HEK293 (cell line): ENCODE results near the gene METTL2B.

Source experiments
- ZNF146 ChIP-seq: fragments of 450-650 bp; formaldehyde crosslinking; IDR thresholded peaks from 2 replicates; pipeline ENCODE4 v1.5.1; 2016; ENCODE audit warnings: missing biosample characterization, missing genetic modification characterization
- ZNF549 ChIP-seq: fragments of 450-650 bp; IDR thresholded peaks from 2 replicates; pipeline ENCODE4 v1.5.1; 2018; ENCODE audit warnings: missing biosample characterization, missing genetic modification characterization, mild to moderate bottlenecking, inconsistent platforms, moderate library complexity

DNA sequence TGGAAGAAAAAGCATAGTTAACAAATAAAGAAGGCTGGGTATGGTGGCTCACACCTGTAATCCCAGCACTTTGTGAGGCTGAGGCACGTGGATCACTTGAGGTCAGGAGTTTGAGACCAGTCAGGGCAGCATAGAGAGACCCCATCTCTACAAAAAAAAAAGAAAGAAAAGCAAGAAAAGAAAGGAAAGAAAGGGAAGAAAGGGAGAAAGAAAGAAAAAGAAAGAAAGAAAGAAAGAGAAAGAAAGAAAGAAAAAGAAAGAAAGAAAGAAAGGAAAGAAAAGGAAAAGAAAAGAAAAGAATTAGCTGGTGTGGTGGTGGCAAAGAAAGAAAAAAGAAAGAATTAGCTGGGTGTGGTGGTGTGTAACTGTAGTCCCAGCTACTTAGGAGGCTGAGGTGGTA lies 24.0 kb upstream of the METTL2B start:
- no peak for TF ChIP-seq ZNF146 (tag by site-specific recombination)
- TF ChIP-seq ZNF549 (tag by site-specific recombination), result no peak
